Effector CD8-positive, alpha-beta T cell (primary cell): ENCODE results near the gene TBXAS1.

Experiments used
- DNase-seq: peaks from one replicate; lab custom pipeline; 2025; lab: John Stamatoyannopoulos, UW
- total RNA-seq, 4 experiments: gene quantifications; one replicate each; lab custom pipeline; 2026; lab: John Stamatoyannopoulos, UW

The TBXAS1 gene
- 0.61 to 6.7 (median 0.97) reads per million in 4 experiments for total RNA-seq

DNA sequence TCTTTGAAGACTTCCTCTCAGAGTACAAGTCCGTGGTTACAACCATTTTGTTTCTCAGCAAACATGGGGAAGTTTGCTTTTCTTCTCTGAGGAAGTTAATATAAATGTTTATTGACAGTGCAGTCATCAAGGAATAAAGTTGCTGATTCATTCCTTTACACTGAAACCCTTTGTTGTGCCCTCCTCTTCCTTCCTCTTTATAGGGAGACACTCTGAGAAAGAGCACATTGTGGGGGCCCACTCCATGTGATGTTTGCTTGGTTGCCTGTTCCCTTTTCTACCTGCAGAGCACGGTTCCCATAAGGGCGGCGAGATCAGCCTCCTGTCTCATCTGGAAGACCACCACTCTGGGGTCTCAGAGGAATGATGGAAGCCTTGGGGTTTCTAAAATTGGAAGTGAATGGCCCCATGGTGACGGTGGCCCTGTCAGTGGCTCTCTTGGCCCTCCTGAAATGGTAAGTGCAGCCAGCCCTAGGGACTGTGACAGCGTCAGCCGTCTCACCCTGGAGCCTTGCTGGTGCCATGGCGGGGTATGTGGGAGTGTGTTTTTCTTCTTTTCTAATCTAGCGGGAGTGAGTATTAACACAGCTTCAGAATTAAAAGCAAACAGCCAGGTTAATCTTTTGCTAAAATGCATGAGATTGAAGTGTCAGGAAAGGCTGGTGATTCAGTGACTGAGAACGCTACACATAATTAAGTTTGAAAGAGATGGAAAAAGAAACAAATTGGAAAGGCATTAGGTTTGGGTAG lies at the start of gene TBXAS1:
Gene TBXAS1 (plus strand): TSS at position 240 of the 750 bp plus-strand sequence. CDS start 127 bp downstream, at position 367.
- DNase-seq, result no peak

DNA sequence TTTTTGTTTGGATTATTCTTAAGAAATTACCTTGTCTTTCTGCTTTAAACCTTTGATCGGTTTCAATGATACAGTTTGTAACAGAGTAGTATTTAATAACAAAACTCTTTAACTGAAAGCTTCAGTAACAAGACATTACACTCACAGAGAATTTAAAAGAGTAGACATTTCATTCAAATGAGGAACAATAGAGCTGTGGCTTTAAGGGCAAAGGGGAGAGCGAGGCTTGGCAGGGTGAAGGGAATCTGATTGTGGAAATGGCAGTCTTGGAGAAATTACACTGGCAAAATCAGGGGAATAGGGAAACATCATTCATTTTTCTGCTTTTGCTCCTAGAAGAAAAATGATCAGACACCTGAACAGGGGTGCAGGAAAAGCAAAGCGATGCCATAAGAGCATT lies 46.1 kb upstream of the TBXAS1 start:
- no peak for DNase-seq

DNA sequence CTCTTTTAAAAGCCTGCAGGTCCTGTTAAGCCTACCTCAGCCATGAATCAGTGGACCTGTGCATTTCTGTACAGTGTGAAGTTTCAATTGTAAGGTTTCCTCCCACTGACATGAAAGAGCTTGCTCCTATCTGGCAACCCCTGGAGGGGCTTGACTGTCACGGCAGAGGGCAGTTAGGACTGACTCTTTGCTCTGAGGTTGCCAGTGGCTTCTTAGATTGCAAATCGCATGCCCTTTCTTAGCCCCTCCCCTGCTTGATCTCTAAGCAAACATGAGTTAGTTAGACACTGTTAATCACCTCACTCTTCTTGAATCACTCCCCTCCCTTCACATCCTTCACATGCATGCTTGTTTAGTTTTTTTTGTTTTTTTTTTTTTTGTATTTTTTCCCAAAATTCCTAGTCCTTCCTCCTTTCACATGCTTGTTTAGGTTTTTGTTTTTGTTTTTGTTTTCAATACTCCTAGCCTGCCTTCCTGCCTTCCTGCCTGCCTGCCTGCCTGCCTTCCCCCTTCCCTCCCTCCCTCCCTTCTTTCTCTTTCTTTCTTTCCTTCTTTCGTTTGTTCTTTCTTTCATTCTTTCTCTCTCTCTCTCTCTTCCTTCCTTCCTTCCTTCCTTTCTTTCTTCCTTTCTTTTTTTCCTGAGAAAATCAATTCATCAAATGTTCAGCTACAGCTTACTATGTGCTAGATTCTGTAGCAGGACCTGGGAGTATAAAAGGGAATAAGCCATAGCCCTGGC lies 45.2 kb upstream of the TBXAS1 start:
- no peak for DNase-seq

DNA sequence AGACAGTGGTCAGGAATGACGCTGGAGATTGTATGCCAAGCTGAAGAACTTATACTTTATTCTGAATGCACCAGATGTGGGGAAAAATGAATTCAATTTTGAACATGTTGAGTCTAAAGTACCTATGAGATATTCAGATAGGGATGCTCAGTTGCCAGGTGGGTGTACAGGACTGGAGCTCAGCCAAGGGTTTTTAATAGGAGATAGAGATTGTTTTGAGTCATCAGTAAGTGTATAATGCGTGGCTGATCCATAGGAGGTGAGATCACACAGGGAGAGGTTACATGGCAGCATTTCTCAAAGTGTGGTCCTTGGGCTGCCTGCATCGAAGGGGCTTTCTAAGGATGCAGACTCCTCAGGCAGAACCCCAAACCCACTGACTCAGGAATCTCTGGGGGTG lies 44.4 kb upstream of the TBXAS1 start:
- DNase-seq, result no peak

DNA sequence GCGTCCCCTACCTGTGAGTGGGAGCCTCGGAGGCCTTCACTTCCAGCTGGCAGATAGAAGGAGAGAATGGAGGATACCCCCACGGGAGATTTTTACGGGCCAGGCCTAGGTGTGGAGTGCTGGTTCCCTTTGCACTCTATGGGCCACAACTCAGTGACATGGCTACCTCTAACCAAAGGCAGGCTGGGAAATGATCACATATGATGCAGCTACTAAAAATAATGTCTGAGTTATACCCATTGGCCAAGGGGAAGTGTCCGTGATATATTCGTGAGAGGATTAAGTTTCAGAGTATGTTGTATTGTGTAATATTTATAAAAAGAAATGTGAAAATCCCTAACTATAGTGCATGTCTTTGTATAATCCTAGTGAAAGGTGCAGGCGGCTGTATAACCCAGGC lies 37.7 kb upstream of the TBXAS1 start:
- no peak for DNase-seq

DNA sequence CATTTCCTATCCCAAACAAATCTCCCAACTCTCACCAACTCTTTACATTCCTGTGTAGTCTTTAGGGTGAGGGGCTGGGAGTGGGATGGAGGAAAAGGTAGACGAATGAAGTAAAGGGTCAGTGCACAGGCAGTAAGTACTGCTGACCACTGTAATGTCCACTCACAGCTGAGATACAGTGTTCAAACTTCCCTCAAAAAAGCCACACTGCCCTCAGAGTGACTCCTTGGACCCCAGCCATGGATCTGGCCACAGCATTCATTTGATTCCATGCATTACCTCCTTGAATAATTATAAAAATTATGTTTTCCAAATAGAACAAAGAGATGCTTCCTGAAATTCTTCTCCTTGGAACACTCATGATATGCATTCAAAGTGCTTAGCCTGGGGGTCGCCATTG lies 31.5 kb upstream of the TBXAS1 start:
- DNase-seq, result no peak

DNA sequence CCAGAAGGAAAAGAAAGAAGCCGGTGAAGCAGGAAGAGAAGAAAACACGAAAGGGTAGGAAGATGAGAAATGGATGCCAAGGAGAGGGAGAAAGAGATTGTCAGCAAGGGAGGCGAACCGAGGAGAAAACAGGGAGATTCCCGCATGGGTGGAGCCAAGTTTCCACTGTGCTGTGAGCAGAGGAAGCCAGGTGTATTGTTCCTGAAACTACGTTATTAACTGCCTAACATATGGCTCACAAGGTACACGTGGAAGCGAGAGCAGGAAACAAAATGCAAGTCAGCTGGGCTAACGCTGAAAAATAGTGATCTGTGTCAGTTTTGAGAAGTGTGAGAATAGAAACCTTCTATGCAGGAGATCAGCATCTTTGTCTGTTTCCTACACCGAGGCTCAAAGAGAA lies 30.8 kb upstream of the TBXAS1 start:
- no peak for DNase-seq

DNA sequence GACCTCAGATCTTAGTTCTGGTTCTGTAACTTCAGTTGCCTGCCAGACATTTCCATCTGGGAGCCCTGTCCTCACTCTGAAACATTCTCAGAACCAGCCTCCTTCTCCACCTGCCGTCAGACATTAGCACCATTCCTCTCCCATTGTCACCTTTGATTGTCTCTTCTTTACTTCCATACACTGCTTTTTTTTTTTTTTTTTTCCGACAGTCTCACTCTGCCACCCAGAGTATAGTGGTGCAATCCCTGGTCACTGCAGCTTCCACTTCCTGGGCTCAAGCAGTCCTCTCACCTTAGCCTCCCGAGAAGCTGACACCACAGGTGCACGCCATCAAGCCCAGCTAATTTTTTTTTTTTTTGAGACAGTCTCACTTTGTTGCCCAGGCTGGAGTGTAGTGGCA lies 30.2 kb upstream of the TBXAS1 start:
- no peak for DNase-seq

DNA sequence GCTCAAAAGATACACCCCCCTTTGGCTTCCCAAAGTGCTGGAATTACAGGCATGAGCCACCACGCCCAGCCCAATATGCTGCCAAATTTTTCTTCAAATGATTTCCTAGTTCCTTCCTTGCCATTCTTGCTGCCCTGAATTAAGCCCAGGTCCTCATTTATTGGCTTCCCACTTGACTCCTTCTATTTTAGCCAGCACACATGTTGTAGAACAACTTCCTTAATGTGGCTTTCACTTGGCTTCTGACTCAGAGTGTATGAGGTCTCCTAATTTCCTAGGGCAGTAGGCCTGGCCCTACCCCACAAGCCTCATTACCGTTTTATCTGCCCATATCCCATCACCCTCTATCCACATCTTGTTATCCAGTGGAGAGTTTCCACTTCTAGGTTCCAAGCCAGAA lies 29.5 kb upstream of the TBXAS1 start:
- DNase-seq, result no peak

DNA sequence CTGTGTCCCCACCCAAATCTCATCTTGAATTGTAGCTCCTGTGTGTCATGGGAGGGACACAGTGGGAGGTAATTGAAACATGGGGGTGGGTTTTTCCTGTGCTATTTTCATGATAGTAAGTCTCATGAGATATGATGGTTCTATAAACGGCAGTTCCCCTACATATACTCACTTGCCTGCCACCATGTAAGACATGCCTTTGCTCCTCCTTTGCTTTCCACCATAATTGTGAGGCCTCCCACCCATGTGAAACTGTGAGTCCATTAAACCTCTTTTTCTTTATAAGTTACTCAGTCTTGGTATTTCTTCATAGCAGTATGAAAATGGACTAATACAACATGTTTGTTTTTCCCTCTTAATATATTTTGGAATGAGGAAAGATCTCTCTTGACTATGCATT lies 24.5 kb upstream of the TBXAS1 start:
- no peak for DNase-seq

DNA sequence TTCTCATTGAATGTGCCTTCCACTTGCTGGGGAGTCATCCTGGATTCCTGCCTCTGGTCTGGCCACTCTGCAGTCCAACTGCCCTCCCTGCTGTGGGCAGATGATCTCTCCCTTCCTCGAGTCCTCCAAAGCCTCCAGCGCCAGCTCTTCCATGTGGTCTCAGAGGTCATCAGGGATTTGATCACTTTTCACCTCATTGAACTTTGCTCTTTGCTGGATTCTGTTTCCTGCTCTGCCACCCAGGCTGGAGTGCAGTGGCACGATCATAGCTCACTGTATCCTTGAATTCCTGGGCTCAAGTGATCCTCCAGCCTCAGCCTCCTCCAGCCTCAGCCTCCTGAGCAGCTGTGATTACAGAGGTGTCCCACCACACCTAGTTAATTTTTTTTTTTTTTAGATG lies 22.1 kb upstream of the TBXAS1 start:
- no peak for DNase-seq

DNA sequence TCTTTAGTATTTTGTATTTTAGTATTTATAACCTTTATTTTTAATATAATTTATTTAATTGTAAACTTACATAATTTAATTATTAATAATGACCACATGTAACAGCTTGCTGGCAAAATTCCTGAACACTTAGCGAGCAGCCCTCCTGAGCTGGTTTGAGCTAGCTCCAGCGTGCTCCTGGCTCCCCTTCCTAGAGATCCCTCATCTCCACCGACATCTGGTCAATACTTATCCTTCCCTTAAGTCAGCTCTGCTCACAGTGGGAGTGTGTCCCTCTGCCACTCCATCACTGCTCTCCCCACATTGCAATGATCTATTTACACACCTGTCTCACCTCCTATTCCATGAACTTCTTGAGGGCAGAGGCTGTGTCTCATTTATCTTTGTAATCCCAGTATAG lies 20.6 kb upstream of the TBXAS1 start:
- DNase-seq, result no peak

DNA sequence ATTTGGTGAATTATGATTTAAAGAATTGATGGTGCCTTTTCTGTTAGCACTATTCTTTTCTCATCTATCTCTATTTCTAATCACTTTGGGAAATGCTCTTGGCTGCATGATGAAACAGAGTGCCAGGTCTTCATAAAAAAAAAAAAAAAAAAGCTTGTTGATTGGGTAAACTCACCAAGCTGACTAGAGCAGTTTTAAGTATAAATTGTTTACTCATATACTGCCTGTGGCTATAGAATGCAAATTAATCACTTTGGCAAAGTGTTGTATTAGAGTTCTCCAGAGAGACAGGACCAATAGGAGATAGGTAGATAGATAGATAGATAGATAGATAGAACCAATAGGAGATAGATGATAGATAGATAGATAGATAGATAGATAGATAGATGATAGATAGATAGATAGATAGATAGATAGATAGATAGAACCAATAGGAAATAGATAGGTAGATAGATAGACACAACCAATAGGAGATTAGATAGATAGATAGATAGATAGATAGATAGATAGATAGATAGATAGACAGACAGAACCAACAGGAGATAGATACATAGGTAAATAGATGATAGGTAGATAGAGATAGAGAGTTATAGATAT lies 20.1 kb upstream of the TBXAS1 start:
- DNase-seq, result no peak

DNA sequence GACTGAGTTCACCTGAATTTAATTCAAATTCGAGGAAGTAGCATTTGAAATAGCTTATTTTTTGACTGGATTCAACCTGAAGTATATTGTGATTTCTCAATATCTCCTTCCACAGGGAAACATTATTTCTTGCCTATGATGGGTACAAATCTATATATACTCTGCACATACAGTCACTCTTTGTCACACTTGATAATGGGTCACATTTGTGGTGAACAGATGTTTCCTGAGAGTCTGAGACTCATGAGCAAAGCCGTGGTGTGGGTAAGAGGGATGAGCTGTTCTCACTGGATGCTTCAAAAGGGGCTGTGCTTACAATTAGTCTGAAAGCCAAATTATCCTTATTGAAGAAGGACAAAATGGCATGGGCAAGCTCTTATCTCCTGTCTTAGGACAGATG lies 18.0 kb upstream of the TBXAS1 start:
- no peak for DNase-seq

DNA sequence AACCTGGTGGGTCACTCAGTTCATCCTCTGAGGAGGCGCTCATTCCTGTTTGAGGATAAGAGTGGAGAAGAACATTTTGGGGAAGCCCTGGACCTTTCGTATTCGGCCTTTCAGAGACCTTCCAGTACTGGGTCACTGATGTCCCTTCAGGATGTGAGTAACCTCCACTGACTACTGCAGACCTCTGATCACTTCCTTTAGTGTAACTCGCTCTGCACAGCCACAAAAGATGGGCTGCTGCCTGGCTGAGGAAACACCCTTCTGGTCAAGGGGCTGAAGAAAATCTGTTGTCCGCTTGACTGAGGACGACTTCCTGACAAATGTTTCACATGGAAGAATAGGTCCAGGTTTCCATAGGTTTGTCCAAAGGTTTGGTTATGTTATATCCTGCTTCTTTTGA lies 15.9 kb upstream of the TBXAS1 start:
- DNase-seq, result no peak

DNA sequence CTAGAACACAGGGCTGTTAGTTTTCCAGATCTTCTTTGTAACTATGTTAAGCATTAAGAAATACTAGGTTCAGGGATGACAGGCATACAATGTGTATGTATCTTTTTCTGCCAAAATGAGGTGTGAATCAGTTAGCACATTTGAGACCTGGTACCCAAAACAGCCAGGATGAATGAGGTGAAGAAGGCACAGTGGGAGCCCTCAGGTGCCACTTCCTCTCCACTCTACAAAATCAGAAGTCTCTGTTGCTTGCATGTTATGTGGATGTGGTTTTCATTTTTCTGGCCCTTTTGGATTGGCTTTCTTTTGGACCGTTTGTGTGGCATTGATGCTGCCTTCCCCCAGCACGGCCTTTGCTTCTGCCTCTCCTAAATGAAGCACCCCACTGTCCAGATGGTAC lies 15.4 kb upstream of the TBXAS1 start:
- DNase-seq, result no peak

DNA sequence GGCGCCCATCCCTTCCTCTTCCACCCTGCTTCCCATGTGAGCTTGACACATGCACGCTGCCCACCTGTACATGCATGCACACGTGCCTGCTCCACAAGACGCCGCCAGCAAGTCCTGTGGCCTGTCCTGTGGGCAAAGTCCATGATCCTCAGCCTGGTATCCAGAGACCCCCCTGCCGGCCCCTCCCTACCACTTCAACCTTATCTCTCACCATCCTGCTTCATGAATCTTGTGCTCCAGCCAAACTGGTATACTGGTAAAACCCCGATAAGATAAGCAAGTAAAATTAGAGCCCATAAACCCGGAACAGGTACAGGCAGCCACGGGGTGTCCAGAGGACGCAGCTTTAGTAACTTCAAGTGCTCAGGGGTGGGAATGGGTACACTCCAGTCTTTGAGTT lies 11.8 kb upstream of the TBXAS1 start:
- DNase-seq, result no peak

DNA sequence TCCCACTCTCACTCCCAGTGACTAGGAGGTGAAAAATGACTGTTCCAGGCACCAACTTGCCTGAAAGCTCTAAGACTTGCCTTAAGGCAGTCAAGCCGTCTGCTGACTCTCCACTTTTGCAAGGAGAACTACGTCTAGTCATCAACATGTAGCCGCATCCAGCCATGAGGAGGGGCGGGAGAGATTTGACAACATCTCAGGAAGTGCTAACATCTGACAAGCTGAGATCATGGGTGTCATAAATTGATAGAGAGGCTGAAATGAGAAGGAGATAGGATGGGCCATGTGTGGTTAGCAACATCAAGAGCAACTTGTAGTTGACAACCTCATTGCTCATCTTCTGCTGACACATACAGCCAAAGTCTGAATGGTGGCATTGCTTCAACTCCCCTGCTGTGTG lies 9.0 kb upstream of the TBXAS1 start:
- no peak for DNase-seq

DNA sequence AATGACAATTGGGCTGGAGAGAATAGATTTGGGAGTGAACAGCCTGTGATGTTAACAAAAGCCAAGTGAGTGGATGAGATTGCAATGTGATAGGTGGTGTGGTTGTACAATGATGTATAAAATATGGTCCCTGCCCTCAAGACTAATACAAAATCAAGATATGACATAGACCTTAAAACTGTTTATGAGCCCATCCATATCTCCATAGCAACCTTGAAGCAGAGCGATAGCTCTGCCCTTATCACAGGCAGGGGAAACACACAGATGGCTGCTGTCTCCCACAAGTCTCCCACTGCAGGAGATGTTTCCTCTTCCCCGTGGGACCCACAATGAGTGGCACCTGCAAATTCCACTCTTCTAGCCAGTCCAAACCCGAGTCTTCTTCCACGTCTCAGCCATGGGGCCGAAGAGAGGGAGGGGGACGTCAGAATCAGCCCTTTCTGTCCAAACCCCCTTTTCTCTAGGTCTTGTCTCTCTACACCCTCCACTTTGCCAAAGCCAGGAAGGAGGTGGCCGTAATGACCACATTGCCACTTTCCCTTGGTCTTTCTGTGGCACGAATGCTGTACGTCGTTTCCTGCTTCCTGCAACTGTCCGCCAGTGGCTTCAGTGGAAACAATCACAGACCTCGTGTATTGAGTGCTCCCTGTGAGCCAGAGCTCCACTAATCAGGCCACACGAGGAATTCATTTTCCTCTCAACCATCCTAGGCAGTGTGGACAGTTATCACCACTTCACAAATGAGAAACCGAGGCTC lies 7.5 kb upstream of the TBXAS1 start:
- DNase-seq, result no peak

DNA sequence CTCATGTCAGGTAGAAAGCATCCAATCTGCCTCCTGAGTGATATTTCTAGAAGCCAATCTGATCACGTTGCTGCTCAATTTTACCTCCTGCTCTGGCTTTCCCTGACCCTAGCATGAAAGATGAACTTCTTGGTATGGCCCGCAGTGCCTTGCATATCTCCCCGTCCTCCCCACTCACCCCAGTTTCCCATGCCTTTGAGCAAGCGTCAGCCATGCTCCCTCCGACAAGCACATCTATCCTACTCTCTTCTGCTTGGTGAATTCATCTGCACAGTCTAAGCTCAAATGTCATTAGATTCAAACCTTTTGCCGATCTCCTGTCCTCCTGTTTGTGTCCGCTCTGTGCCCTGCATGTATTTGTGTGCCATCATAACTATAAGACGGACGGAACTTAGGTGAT lies 6.2 kb upstream of the TBXAS1 start:
- no peak for DNase-seq

DNA sequence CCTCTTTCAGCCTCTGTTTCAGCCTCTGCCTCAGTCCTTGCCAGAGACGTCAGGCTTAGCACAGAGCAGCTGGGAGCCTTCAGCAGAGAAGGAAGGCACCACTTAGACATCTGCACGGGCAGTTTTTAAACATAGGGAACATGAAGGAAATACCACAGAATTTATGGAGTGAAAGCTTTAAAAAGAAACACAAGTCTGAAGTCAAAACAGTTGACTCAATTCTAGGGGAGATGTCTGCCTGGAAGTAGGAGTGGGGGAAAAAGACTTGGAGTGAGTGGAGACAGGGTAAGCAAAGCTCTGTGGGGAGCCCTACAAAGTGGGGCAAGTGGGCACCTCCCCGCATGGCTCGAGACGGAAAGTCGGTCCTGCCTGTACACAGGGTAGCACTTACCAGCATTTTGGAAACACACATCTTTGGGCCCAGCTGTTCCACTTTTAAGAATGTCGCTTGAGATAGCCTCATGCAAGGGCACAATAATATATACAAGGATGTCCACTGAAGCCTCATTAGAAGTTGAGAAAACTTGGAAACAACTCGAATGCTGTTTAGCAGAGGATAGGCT lies 5.0 kb upstream of the TBXAS1 start:
- no peak for DNase-seq

DNA sequence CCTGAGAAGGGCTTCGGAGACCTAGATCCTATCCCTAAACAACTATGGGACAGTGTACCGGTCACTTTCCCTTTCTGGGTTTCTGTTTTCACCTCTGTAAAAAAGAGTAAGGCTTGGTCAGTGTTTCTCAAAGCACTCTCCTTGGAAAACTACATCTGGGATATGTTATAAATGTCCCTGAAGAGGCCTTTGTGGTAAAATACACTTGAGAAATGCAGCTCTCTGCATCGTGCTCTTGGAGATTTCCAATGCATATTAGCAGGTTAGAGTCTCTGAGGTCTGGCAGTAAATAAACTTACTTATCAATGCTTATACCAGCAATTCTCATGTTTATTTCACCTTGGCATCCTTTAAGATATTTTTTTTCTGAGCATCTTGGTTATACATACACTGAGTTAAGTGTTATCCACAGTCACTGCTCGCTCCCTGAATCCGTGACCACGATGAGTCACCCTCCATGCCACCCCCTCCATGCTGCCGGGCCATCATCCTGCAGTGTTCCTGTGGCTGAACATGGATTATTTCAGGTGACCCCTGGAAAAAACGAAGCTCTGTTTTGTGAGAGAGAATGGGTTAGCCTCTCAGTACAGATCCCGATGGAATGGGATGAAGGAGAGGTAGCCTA lies 3.3 kb upstream of the TBXAS1 start:
- DNase-seq, result no peak
